ENCODE results near the gene GUCA1C. TPM values are rescaled to one million over a fixed set of nuclear protein-coding genes. Genes with fewer than 3 reads are reported as not detected.

GUCA1C gene
- total RNA-seq, 1 donor from 2014 or later: not detected

DNA sequence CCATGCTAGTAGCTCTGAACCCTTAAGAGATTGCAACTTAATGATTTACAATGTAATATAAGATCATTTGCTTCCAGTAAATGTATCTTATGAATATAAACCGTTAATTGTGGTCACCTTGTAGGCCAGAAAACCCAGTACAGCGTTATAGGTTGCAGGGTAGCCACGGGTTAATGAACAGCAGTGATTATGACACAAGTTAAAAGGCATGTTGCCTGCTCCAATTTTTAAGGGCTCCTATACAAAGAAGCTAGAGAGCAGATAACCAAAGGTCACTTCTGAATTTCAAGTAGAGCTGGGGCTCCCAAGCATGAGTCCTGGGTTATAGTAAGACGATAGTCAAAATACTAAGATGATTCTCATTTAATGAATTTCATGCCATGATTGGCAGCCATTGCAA lies 13.5 kb downstream of the GUCA1C start:
- Histone ChIP-seq H3K9me3 (ENCODE audit: insufficient read depth, low read depth, low read length) (no peaks in the 10 kb centered on the region), H3K36me3 (ENCODE audit: insufficient read depth, low read length) (no peaks in the 10 kb centered on the region), H3K4me3 (ENCODE audit: insufficient read depth, low read depth, low read length) (no peak overlapping the region), H3K27me3 (ENCODE audit: insufficient read depth, low read length) (no peaks in the 10 kb centered on the region), H4K20me1 (ENCODE audit: insufficient read depth, low read length) (no peaks in the 10 kb centered on the region), H3K4me1 (ENCODE audit: insufficient read depth, low read length) (no peaks in the 10 kb centered on the region), H3K4me2 (ENCODE audit: low read length) (no peak overlapping the region), H2AFZ (ENCODE audit: low read depth, low read length) (no peak overlapping the region), H3K9ac (ENCODE audit: low read length) (no peak overlapping the region), H3K79me2 (ENCODE audit: insufficient read depth, low read length) (no peaks in the 10 kb centered on the region), H3K27ac (ENCODE audit: low read depth, low read length) (no peak overlapping the region)
- Mint-ChIP-seq H3K4me1 (ENCODE audit: low read depth, unreplicated experiment) (peaks cover 19% of the 10 kb centered on the region), H3K27ac (ENCODE audit: unreplicated experiment) (no peak overlapping the region), H3K9me3 (ENCODE audit: unreplicated experiment) (no peaks in the 10 kb centered on the region), H3K4me3 (ENCODE audit: unreplicated experiment) (no peak overlapping the region), H3K27me3 (ENCODE audit: low read depth, unreplicated experiment) (no peaks in the 10 kb centered on the region), H3K36me3 (ENCODE audit: low read depth, unreplicated experiment) (no peaks in the 10 kb centered on the region)
- DNase-seq (ENCODE audit: low read depth) (peak; percentile 16), FAIRE-seq (no peak)
- TF ChIP-seq, protein P1, sequence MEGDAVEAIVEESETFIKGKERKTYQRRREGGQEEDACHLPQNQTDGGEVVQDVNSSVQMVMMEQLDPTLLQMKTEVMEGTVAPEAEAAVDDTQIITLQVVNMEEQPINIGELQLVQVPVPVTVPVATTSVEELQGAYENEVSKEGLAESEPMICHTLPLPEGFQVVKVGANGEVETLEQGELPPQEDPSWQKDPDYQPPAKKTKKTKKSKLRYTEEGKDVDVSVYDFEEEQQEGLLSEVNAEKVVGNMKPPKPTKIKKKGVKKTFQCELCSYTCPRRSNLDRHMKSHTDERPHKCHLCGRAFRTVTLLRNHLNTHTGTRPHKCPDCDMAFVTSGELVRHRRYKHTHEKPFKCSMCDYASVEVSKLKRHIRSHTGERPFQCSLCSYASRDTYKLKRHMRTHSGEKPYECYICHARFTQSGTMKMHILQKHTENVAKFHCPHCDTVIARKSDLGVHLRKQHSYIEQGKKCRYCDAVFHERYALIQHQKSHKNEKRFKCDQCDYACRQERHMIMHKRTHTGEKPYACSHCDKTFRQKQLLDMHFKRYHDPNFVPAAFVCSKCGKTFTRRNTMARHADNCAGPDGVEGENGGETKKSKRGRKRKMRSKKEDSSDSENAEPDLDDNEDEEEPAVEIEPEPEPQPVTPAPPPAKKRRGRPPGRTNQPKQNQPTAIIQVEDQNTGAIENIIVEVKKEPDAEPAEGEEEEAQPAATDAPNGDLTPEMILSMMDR (IDR thresholded peaks at IDR 0.05; ENCODE audit: insufficient read depth, low read depth, low read length): no peak
- no peak for TF ChIP-seq EZH2 (IDR thresholded peaks at IDR 0.05; ENCODE audit: insufficient read depth, low read length)

- Mint-ChIP-seq H3K36me3 (ENCODE audit: low read depth, unreplicated experiment) (no peaks in the 10 kb centered on the region), H3K27me3 (ENCODE audit: low read depth, unreplicated experiment) (no peaks in the 10 kb centered on the region), H3K9me3 (ENCODE audit: unreplicated experiment) (no peaks in the 10 kb centered on the region), H3K4me1 (ENCODE audit: low read depth, unreplicated experiment) (peaks cover 19% of the 10 kb centered on the region), H3K4me3 (ENCODE audit: unreplicated experiment) (peak overlapping the region; percentile 14), H3K27ac (ENCODE audit: unreplicated experiment) (no peak overlapping the region)
- H4K20me1 ChIP-seq (ENCODE audit: insufficient read depth, low read length): no peaks in the 10 kb centered on the region
- no peak overlapping the region for H3K4me2 ChIP-seq (ENCODE audit: low read length)
- TF ChIP-seq, protein P1 (IDR thresholded peaks at IDR 0.05; ENCODE audit: insufficient read depth, low read depth, low read length): no peak
- TF ChIP-seq EZH2 (IDR thresholded peaks at IDR 0.05; ENCODE audit: insufficient read depth, low read length): no peak
- H3K36me3 ChIP-seq (ENCODE audit: insufficient read depth, low read length): no peaks in the 10 kb centered on the region
- DNase-seq (ENCODE audit: low read depth): no peak
- H3K9ac ChIP-seq (ENCODE audit: low read length): no peak overlapping the region
- FAIRE-seq: no peak
- no peaks in the 10 kb centered on the region for H3K9me3 ChIP-seq (ENCODE audit: insufficient read depth, low read depth, low read length)
- H2AFZ ChIP-seq (ENCODE audit: low read depth, low read length): no peak overlapping the region
- H3K4me1 ChIP-seq (ENCODE audit: insufficient read depth, low read length): no peaks in the 10 kb centered on the region
- no peak overlapping the region for H3K4me3 ChIP-seq (ENCODE audit: insufficient read depth, low read depth, low read length)
- no peak overlapping the region for H3K27ac ChIP-seq (ENCODE audit: low read depth, low read length)
- no peaks in the 10 kb centered on the region for H3K27me3 ChIP-seq (ENCODE audit: insufficient read depth, low read length)
- H3K79me2 ChIP-seq (ENCODE audit: insufficient read depth, low read length): no peaks in the 10 kb centered on the region
These were observed 16.6 kb downstream of the GUCA1C start for GRCh38 chr3:108936924-108937689.

GRCh38 chr3:108931035-108931434 lies 22.6 kb downstream of the GUCA1C start:
- H3K36me3 ChIP-seq (ENCODE audit: insufficient read depth, low read length): no peaks in the 10 kb centered on the region
- Mint-ChIP-seq H3K4me3 (ENCODE audit: unreplicated experiment) (no peak overlapping the region), H3K4me1 (ENCODE audit: low read depth, unreplicated experiment) (peaks cover 3% of the 10 kb centered on the region), H3K27ac (ENCODE audit: unreplicated experiment) (no peak overlapping the region), H3K36me3 (ENCODE audit: low read depth, unreplicated experiment) (no peaks in the 10 kb centered on the region), H3K9me3 (ENCODE audit: unreplicated experiment) (peaks cover 5% of the 10 kb centered on the region), H3K27me3 (ENCODE audit: low read depth, unreplicated experiment) (no peaks in the 10 kb centered on the region)
- FAIRE-seq (no peak), DNase-seq (ENCODE audit: low read depth) (no peak)
- TF ChIP-seq EZH2 (IDR thresholded peaks at IDR 0.05; ENCODE audit: insufficient read depth, low read length): no peak
- TF ChIP-seq, protein P1 (IDR thresholded peaks at IDR 0.05; ENCODE audit: insufficient read depth, low read depth, low read length): no peak
- H3K9me3 ChIP-seq (ENCODE audit: insufficient read depth, low read depth, low read length): no peaks in the 10 kb centered on the region
- no peak overlapping the region for H3K27ac ChIP-seq (ENCODE audit: low read depth, low read length)
- H4K20me1 ChIP-seq (ENCODE audit: insufficient read depth, low read length): no peaks in the 10 kb centered on the region
- H3K4me1 ChIP-seq (ENCODE audit: insufficient read depth, low read length): no peaks in the 10 kb centered on the region
- no peaks in the 10 kb centered on the region for H3K79me2 ChIP-seq (ENCODE audit: insufficient read depth, low read length)
- no peak overlapping the region for H3K9ac ChIP-seq (ENCODE audit: low read length)
- H3K27me3 ChIP-seq (ENCODE audit: insufficient read depth, low read length): no peaks in the 10 kb centered on the region
- no peak overlapping the region for H3K4me3 ChIP-seq (ENCODE audit: insufficient read depth, low read depth, low read length)
- no peak overlapping the region for H2AFZ ChIP-seq (ENCODE audit: low read depth, low read length)
- no peak overlapping the region for H3K4me2 ChIP-seq (ENCODE audit: low read length)
